Muscle layer of duodenum (tissue), 2 donors: ENCODE data around the gene KCNMB3.
"Not testable (repeated sequence)": the region's sequence is repeated elsewhere in the genome, so short reads cannot be mapped to it uniquely, and the experiment has no call there.

Experiments used
- H3K27ac ChIP-seq: one replicate; pipeline ENCODE4 v1.7.0; 2013; ENCODE audit warnings: mild to moderate bottlenecking, low read length
- H3K27me3 ChIP-seq: one replicate; pipeline ENCODE4 v1.7.0; 2013; ENCODE audit warnings: low read depth, mild to moderate bottlenecking, control low read depth, low read length
- H3K36me3 ChIP-seq, 2 donors: one replicate each; pipeline ENCODE4 v1.7.0; 2013; ENCODE audit warnings: low read length in 2 of 2, control low read depth in 1 of 2, mild to moderate bottlenecking in 1 of 2; ENCODE audit not compliant: insufficient read depth in 2 of 2, control insufficient read depth in 1 of 2
- H3K4me1 ChIP-seq, 2 donors: one replicate each; pipeline ENCODE4 v1.7.0; 2013; ENCODE audit warnings: low read length in 2 of 2, mild to moderate bottlenecking in 2 of 2, control low read depth in 1 of 2, moderate library complexity in 1 of 2; ENCODE audit not compliant: insufficient read depth in 2 of 2, control insufficient read depth in 1 of 2
- H3K4me3 ChIP-seq, 2 donors: one replicate each; pipeline ENCODE4 v1.7.0; 2013; ENCODE audit warnings: low read length in 2 of 2, low read depth in 1 of 2, mild to moderate bottlenecking in 1 of 2
- H3K9me3 ChIP-seq, 2 donors: one replicate each; pipeline ENCODE4 v1.7.0; 2013; ENCODE audit warnings: low read length in 2 of 2, control low read depth in 1 of 2, mild to moderate bottlenecking in 1 of 2; ENCODE audit not compliant: control insufficient read depth in 1 of 2
- donor health status: healthy.

The KCNMB3 gene

GRCh38 chr3:179260949-179261765 is 10.2 kb upstream of the KCNMB3 start:
- H3K9me3 ChIP-seq: peaks cover 0 to 10% of the 10 kb centered on the region in 2 donors
- H3K36me3 ChIP-seq: no peaks in the 10 kb centered on the region
- H3K27ac ChIP-seq: no peak overlapping the region
- H3K4me3 ChIP-seq: peak overlapping the region; percentile 62 to 69
- no peaks in the 10 kb centered on the region for H3K27me3 ChIP-seq
- no peaks in the 10 kb centered on the region for H3K4me1 ChIP-seq

- H3K36me3 ChIP-seq, H3K4me1 ChIP-seq, H3K27ac ChIP-seq, H3K27me3 ChIP-seq: not testable (repeated sequence)
- H3K9me3 ChIP-seq: peaks cover 0 to 10% of the 10 kb centered on the region in 2 donors
- peak overlapping the region; percentile 60 to 69 for H3K4me3 ChIP-seq
These were observed 9.2 kb upstream of the KCNMB3 start for GRCh38 chr3:179259959-179260756.

- H3K4me1 ChIP-seq: no peaks in the 10 kb centered on the region
- H3K4me3 ChIP-seq: no peak overlapping the region
- peaks cover 0 to 10% of the 10 kb centered on the region in 2 donors for H3K9me3 ChIP-seq
- H3K27me3 ChIP-seq: no peaks in the 10 kb centered on the region
- H3K27ac ChIP-seq: no peak overlapping the region
- no peaks in the 10 kb centered on the region for H3K36me3 ChIP-seq
These were observed 7.9 kb upstream of the KCNMB3 start for GRCh38 chr3:179258820-179259219.

GRCh38 chr3:179257742-179258141 is 6.8 kb upstream of the KCNMB3 start:
- H3K27me3 ChIP-seq, H3K4me3 ChIP-seq, H3K36me3 ChIP-seq, H3K4me1 ChIP-seq, H3K27ac ChIP-seq: not testable (repeated sequence)
- H3K9me3 ChIP-seq: peaks cover 0 to 10% of the 10 kb centered on the region in 2 donors

- H3K4me1 ChIP-seq: no peaks in the 10 kb centered on the region
- H3K27ac ChIP-seq: no peak overlapping the region
- peaks cover 0 to 10% of the 10 kb centered on the region in 2 donors for H3K9me3 ChIP-seq
- H3K36me3 ChIP-seq: no peaks in the 10 kb centered on the region
- H3K4me3 ChIP-seq: no peak overlapping the region
- H3K27me3 ChIP-seq: no peaks in the 10 kb centered on the region
These were observed 5.9 kb upstream of the KCNMB3 start for GRCh38 chr3:179256813-179257212.

- H3K9me3 ChIP-seq: no peaks in the 10 kb centered on the region
- H3K27ac ChIP-seq: no peak overlapping the region
- peaks cover 0 to 18% of the 10 kb centered on the region in 2 donors for H3K36me3 ChIP-seq
- H3K27me3 ChIP-seq: no peaks in the 10 kb centered on the region
- H3K4me3 ChIP-seq: no peak overlapping the region
- no peaks in the 10 kb centered on the region for H3K4me1 ChIP-seq
These were observed 3.5 kb downstream of the KCNMB3 start for GRCh38 chr3:179247289-179248015.

GRCh38 chr3:179244878-179245277 is 6.0 kb downstream of the KCNMB3 start:
- peaks cover 0 to 7% of the 10 kb centered on the region in 2 donors for H3K36me3 ChIP-seq
- no peak overlapping the region for H3K27ac ChIP-seq
- peaks cover 0 to 3% of the 10 kb centered on the region in 2 donors for H3K4me1 ChIP-seq
- no peak overlapping the region for H3K4me3 ChIP-seq
- no peaks in the 10 kb centered on the region for H3K9me3 ChIP-seq
- H3K27me3 ChIP-seq: no peaks in the 10 kb centered on the region

GRCh38 chr3:179242859-179243258 is 8.1 kb downstream of the KCNMB3 start:
- H3K4me1 ChIP-seq, H3K27me3 ChIP-seq, H3K9me3 ChIP-seq, H3K4me3 ChIP-seq, H3K27ac ChIP-seq, H3K36me3 ChIP-seq: not testable (repeated sequence)

GRCh38 chr3:179240299-179240698 is 10.6 kb downstream of the KCNMB3 start:
- H3K27ac ChIP-seq, H3K9me3 ChIP-seq, H3K4me1 ChIP-seq, H3K27me3 ChIP-seq, H3K4me3 ChIP-seq, H3K36me3 ChIP-seq: not testable (repeated sequence)

GRCh38 chr3:179236669-179237301 is 14.1 kb downstream of the KCNMB3 start:
- Histone ChIP-seq H3K9me3 (no peaks in the 10 kb centered on the region), H3K27me3 (no peaks in the 10 kb centered on the region), H3K4me1 (peaks cover 0 to 3% of the 10 kb centered on the region in 2 donors), H3K27ac (no peak overlapping the region), H3K4me3 (no peak overlapping the region), H3K36me3 (peaks cover 0 to 11% of the 10 kb centered on the region in 2 donors)

- Histone ChIP-seq H3K27me3 (no peaks in the 10 kb centered on the region), H3K4me3 (no peak overlapping the region), H3K4me1 (no peaks in the 10 kb centered on the region), H3K36me3 (peaks cover 12 to 26% of the 10 kb centered on the region in 2 donors), H3K9me3 (no peaks in the 10 kb centered on the region), H3K27ac (no peak overlapping the region)
These were observed 16.7 kb downstream of the KCNMB3 start for GRCh38 chr3:179234199-179234598.
